CD14-positive monocyte (primary cell): ENCODE measurements around the gene LBP. TPM values are rescaled to one million over a fixed set of nuclear protein-coding genes. Genes with fewer than 3 reads are reported as not detected.

Experiments
- DNase-seq, 3 donors: peaks; one replicate each; pipeline ENCODE4 v3.0.0-alpha.2; 2011 to 2022
- H2AFZ ChIP-seq: 2 replicates; pipeline ENCODE4 v1.6.0; 2012; ENCODE audit warnings: mild to moderate bottlenecking, low read depth, low read length, inconsistent platforms; ENCODE audit not compliant: insufficient read depth, poor library complexity, severe bottlenecking
- H3K27ac ChIP-seq, 2 donors: 1 replicate in 1 of 2; 2 replicates in 1 of 2; pipeline ENCODE4 v1.5.1; 2012 to 2013; ENCODE audit warnings: low read length in 2 of 2, control low read depth in 1 of 2, inconsistent platforms in 1 of 2, low read depth in 1 of 2, mild to moderate bottlenecking in 1 of 2
- H3K27me3 ChIP-seq, 2 donors: one replicate each; pipeline versions ENCODE4 v1.6.0 to v1.6.1; 2011 to 2013; ENCODE audit warnings: low read length in 2 of 2; ENCODE audit not compliant: control insufficient read depth in 2 of 2, insufficient read depth in 2 of 2
- H3K36me3 ChIP-seq, 2 donors: replicated peaks in 1 of 2; 1 replicate in 1 of 2; 2 replicates in 1 of 2; pipeline versions ENCODE4 v1.5.1 to v1.6.1; 2012 to 2013; ENCODE audit warnings: low read length in 2 of 2, control low read depth in 1 of 2, inconsistent platforms in 1 of 2, mild to moderate bottlenecking in 1 of 2; ENCODE audit not compliant: insufficient read depth in 2 of 2, control insufficient read depth in 1 of 2
- H3K4me1 ChIP-seq, 2 donors: 1 replicate in 1 of 2; 2 replicates in 1 of 2; pipeline versions ENCODE4 v1.5.1 to v1.6.1; 2012 to 2013; ENCODE audit warnings: low read length in 2 of 2, control low read depth in 1 of 2, inconsistent platforms in 1 of 2, mild to moderate bottlenecking in 1 of 2, moderate library complexity in 1 of 2; ENCODE audit not compliant: insufficient read depth in 2 of 2, control insufficient read depth in 1 of 2
- H3K4me2 ChIP-seq: replicated peaks from 2 replicates; pipeline ENCODE3; 2012; ENCODE audit warnings: low read length, moderate library complexity, mild to moderate bottlenecking; ENCODE audit not compliant: poor library complexity, severe bottlenecking; ENCODE audit errors: extremely low read depth
- H3K4me3 ChIP-seq, 3 experiments: fragments of 200-600 bp in 1 of 3; sonication (generic) in 1 of 3; replicated peaks in 1 of 3; 1 replicate in 2 of 3; 2 replicates in 1 of 3; pipeline ENCODE4 v1.5.1; 2011 to 2013; ENCODE audit warnings: low read length in 3 of 3, mild to moderate bottlenecking in 3 of 3, control low read depth in 2 of 3, low read depth in 2 of 3, inconsistent platforms in 1 of 3, moderate library complexity in 1 of 3
- H3K79me2 ChIP-seq: 2 replicates; pipeline ENCODE4 v1.6.0; 2012; ENCODE audit warnings: mild to moderate bottlenecking, control low read depth, inconsistent platforms, low read length, moderate library complexity; ENCODE audit not compliant: insufficient read depth
- H3K9ac ChIP-seq: 2 replicates; pipeline ENCODE4 v1.6.0; 2017; ENCODE audit warnings: low read length, mild to moderate bottlenecking; ENCODE audit not compliant: insufficient read depth, poor library complexity, severe bottlenecking
- H3K9me3 ChIP-seq, 2 donors: replicated peaks in 1 of 2; 1 replicate in 1 of 2; 2 replicates in 1 of 2; pipeline versions ENCODE4 v1.5.1 to v1.6.1; 2012 to 2013; ENCODE audit warnings: low read length in 2 of 2, control low read depth in 1 of 2; ENCODE audit not compliant: control insufficient read depth in 1 of 2, insufficient read depth in 1 of 2
- H4K20me1 ChIP-seq: 2 replicates; pipeline ENCODE4 v1.6.0; 2012; ENCODE audit warnings: mild to moderate bottlenecking, low read length, control low read depth, moderate library complexity; ENCODE audit not compliant: insufficient read depth
- H3K27ac Mint-ChIP-seq, 7 donors: one replicate each; pipeline ENCODE4 v1.8.0; 2020; ENCODE audit warnings: mild to moderate bottlenecking in 7 of 7, mixed read lengths in 7 of 7, moderate library complexity in 6 of 7, inconsistent platforms in 2 of 7
- H3K27me3 Mint-ChIP-seq, 3 donors: one replicate each; pipeline ENCODE4 v1.8.0; 2021 to 2022; ENCODE audit warnings: low read depth in 3 of 3, mild to moderate bottlenecking in 3 of 3, mixed read lengths in 3 of 3, moderate library complexity in 3 of 3, inconsistent platforms in 1 of 3
- H3K36me3 Mint-ChIP-seq, 2 donors: one replicate each; pipeline ENCODE4 v1.8.0; 2020; ENCODE audit warnings: mixed read lengths in 2 of 2, inconsistent platforms in 1 of 2, mild to moderate bottlenecking in 1 of 2
- H3K4me1 Mint-ChIP-seq: one replicate; pipeline ENCODE4 v1.8.0; 2020; ENCODE audit warnings: mild to moderate bottlenecking, mixed read lengths
- H3K4me3 Mint-ChIP-seq, 2 donors: one replicate each; pipeline ENCODE4 v1.8.0; 2020; ENCODE audit warnings: mild to moderate bottlenecking in 2 of 2, mixed read lengths in 2 of 2, moderate library complexity in 1 of 2
- H3K9me3 Mint-ChIP-seq, 7 donors: one replicate each; pipeline ENCODE4 v1.8.0; 2020 to 2022; ENCODE audit warnings: mixed read lengths in 7 of 7, mild to moderate bottlenecking in 6 of 7, moderate library complexity in 6 of 7, inconsistent platforms in 2 of 7
- CTCF ChIP-seq: fragments of 200-600 bp; IDR thresholded peaks from one replicate; pipeline ENCODE4 v1.8.0; 2022; ENCODE audit warnings: antibody characterized with exemption, mild to moderate bottlenecking
- WGBS: methylation state at CpG from one replicate; pipeline ENCODE4 v1.1.5; 2013; ENCODE audit warnings: missing lambda C conversion rate; ENCODE audit not compliant: insufficient coverage; 5-methylcytosine and 5-hydroxymethylcytosine counted together
- intact Hi-C, 2 donors: fragments of 100-400 bp; cut with micrococcal nuclease; formaldehyde crosslinking; loops; one replicate each; pipeline versions ENCODE4 v1.15.0 to v1.15.1; 2023
- polyA plus RNA-seq, 3 donors: library from polyadenylated mRNA; depleted of rRNA in 1 of 3; unstranded in 2 of 3; stranded (reverse) in 1 of 3; fragments of 300-500 nt in 2 of 3; fragments of >200 nt in 1 of 3; fragmentation: Illumina TruSeq in 2 of 3; gene quantifications; 1 replicate in 2 of 3; 2 replicates in 1 of 3; pipeline ENCODE4 v1.2.3, GENCODE V29; 2012 to 2021

Gene LBP
- polyA plus RNA-seq, 3 donors, result not detected

- Histone ChIP-seq H2AFZ (no peak overlapping the region), H3K4me2 (no peak overlapping the region), H3K36me3 (peaks cover 18% of the 10 kb centered on the region in 2 donors), H3K79me2 (no peaks in the 10 kb centered on the region), H3K4me3 (no peak overlapping the region), H3K9ac (no peak overlapping the region), H3K27me3 (peaks cover 0 to under 1% of the 10 kb centered on the region in 2 donors), H3K9me3 (no peaks in the 10 kb centered on the region), H3K27ac (no peak overlapping the region), H4K20me1 (no peaks in the 10 kb centered on the region), H3K4me1 (no peaks in the 10 kb centered on the region)
- intact Hi-C loops, result no loop called here
- H3K9me3 Mint-ChIP-seq, result peaks cover 0 to 3% (median 2%) of the 10 kb centered on the region in 7 donors
- no peak for DNase-seq
- TF ChIP-seq CTCF, result no peak
- peaks cover 23 to 38% of the 10 kb centered on the region in 2 donors for H3K36me3 Mint-ChIP-seq
- no peaks in the 10 kb centered on the region for H3K4me1 Mint-ChIP-seq
- H3K27ac Mint-ChIP-seq, result no peak overlapping the region
- H3K27me3 Mint-ChIP-seq, result peaks cover 9 to 25% (median 25%) of the 10 kb centered on the region in 3 donors
- no peak overlapping the region for H3K4me3 Mint-ChIP-seq
These were observed 15.0 kb upstream of the LBP start for GRCh38 chr20:38331245-38331644.

GRCh38 chr20:38331814-38332213, 14.5 kb upstream of the LBP start:
- peak overlapping the region in 1 of 2 donors; percentile 59 for H3K4me3 Mint-ChIP-seq
- no peak for TF ChIP-seq CTCF
- no peak overlapping the region for H2AFZ ChIP-seq
- H3K27ac ChIP-seq, result no peak overlapping the region
- peaks cover 12 to 14% of the 10 kb centered on the region in 2 donors for H3K36me3 ChIP-seq
- H3K27ac Mint-ChIP-seq, result peak overlapping the region in 1 of 7 donors; percentile 52
- no peak overlapping the region for H3K4me2 ChIP-seq
- peaks cover 0 to 6% of the 10 kb centered on the region in 2 donors for H3K27me3 ChIP-seq
- no peaks in the 10 kb centered on the region for H3K4me1 Mint-ChIP-seq
- no peak for DNase-seq
- WGBS, result 88% methylated on average over 7 of the region's 8 CpGs
- H3K4me3 ChIP-seq, result no peak overlapping the region
- peaks cover 18 to 32% of the 10 kb centered on the region in 2 donors for H3K36me3 Mint-ChIP-seq
- H3K9ac ChIP-seq, result no peak overlapping the region
- peaks cover 0 to 4% (median 2%) of the 10 kb centered on the region in 7 donors for H3K9me3 Mint-ChIP-seq
- intact Hi-C loops, result no loop called here
- H3K4me1 ChIP-seq, result no peaks in the 10 kb centered on the region
- H4K20me1 ChIP-seq, result no peaks in the 10 kb centered on the region
- H3K79me2 ChIP-seq, result no peaks in the 10 kb centered on the region
- H3K27me3 Mint-ChIP-seq, result peaks cover 11 to 28% (median 28%) of the 10 kb centered on the region in 3 donors
- peaks cover 0 to 1% of the 10 kb centered on the region in 2 donors for H3K9me3 ChIP-seq
